ENCODE results near the gene EEF1AKMT1. TPM values are rescaled to one million over a fixed set of nuclear protein-coding genes. Genes with fewer than 3 reads are reported as not detected.

EEF1AKMT1 gene
- total and polyA plus RNA-seq, 10 of the 15 experiments (the other 5 are each of a cell fraction or from before 2014, with no cell fraction given) = 7.9 to 44.5 (median 11.0) TPM

DNA sequence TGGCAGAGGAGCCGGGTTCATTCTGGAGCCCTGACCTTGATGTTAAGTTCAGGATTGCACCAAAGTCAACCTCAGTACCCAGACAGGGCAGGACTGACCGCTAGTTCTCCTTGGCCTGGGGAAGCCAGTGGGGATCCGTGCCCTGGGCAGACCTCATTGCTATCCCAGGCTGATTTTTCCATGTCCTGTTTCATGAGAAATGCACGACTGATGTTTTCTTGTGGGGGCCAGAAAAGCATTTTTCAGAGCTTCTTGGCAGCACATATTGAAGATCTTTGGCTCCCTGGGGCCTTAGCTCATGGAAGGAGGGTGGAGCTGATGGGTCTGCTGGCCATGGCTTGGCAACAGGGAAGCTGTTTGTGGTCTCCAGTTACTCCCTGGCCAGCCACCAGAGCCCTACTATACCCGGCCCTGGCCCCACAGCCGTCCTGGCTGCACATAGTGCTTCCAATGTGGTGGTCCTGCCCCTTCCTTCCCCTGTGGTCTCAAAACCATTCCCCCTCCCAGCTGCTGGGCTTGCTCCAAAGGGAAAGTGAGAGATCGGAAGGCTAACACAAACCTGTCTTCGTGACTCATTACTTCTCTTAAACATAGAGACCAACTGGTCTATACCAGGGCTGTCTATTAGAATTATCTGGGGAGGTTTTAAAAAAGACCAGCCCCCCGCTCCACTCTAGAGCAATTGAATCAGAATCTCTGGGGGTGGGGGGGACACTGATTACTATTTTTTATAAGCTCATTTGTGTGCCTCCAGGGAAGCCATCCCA is 59.0 kb downstream of the EEF1AKMT1 start:
- intact Hi-C loops (cut with micrococcal nuclease; ENCODE audit: unreplicated experiment) (no loop called here), in situ Hi-C loops (cut with MboI) (no loop called here)
- ChIA-PET RAD21 (ENCODE audit: unreplicated experiment) (no interaction called here), SMC1A (ENCODE audit: uncharacterized antibody, unreplicated experiment) (interaction anchor here (0.7 to 1.2 kb wide), 3 partner anchors 117 to 223 kb away, joined by 3 to 4 read pairs (median 4); no protein-coding TSS in a partner anchor), POLR2A (no interaction called here), CTCF (interaction anchor here (0.5 to 2.0 kb wide), 8 partner anchors 11 to 222 kb away, joined by 3 to 12 read pairs (median 4); no protein-coding TSS in a partner anchor)
- no peaks in the 10 kb centered on the region for H3K36me3 ChIP-seq (ENCODE audit: control insufficient read depth in 2 of 2, insufficient read depth in 2 of 2, low read length in 1 of 2)
- H3K27me3 ChIP-seq (replicated peaks in 1 of 2; ENCODE audit: control insufficient read depth in 2 of 2, insufficient read depth in 2 of 2, low read length in 1 of 2) = no peaks in the 10 kb centered on the region
- ATAC-seq (no peak), DNase-seq (ENCODE audit: low read depth, low spot score) (no peak), FAIRE-seq (no peak)
- H3K4me1 ChIP-seq (ENCODE audit: control insufficient read depth, insufficient read depth, low read length) = no peaks in the 10 kb centered on the region
- H3K4me3 ChIP-seq = no peak overlapping the region
- WGBS (ENCODE audit: insufficient coverage, insufficient replicate concordance, low lambda C conversion rate, missing lambda C conversion rate) = 41% methylated on average over 9 of the region's 9 CpGs
- H3K27ac ChIP-seq (ENCODE audit: control insufficient read depth, insufficient read depth) = no peak overlapping the region
- no peak overlapping the region for H3K9ac ChIP-seq (ENCODE audit: control insufficient read depth, insufficient read depth, low read length)
- no peaks in the 10 kb centered on the region for H3K79me2 ChIP-seq (ENCODE audit: control insufficient read depth, insufficient read depth, low read length)
- BruUV-seq (replicated peaks) = no TSS peak
- no peaks in the 10 kb centered on the region for H3K9me3 ChIP-seq (replicated peaks; ENCODE audit: control insufficient read depth, insufficient read depth, low read length)
- no peak overlapping the region for H3K4me2 ChIP-seq (ENCODE audit: control insufficient read depth, insufficient read depth)
- H2AFZ ChIP-seq (ENCODE audit: control insufficient read depth, low read depth, low read length) = no peak overlapping the region
- H4K20me1 ChIP-seq (ENCODE audit: control insufficient read depth, insufficient read depth) = no peaks in the 10 kb centered on the region
- TF ChIP-seq FOXM1 (IDR thresholded peaks at IDR 0.05; ENCODE audit: low read depth, low read length) (no peak), KDM1A (IDR thresholded peaks at IDR 0.05; ENCODE audit: borderline replicate concordance) (no peak), POLR2AphosphoS2 (IDR thresholded peaks at IDR 0.05; ENCODE audit: low read depth, low read length) (no peak), EGR1 (IDR thresholded peaks at IDR 0.05; ENCODE audit: borderline replicate concordance in 1 of 2, low read depth in 2 of 2, low read length in 2 of 2) (no peak), HDAC2 (IDR thresholded peaks at IDR 0.05) (no peak), SIN3A (IDR thresholded peaks at IDR 0.05; ENCODE audit: low read depth, low read length) (no peak), ASH2L (IDR thresholded peaks at IDR 0.05; ENCODE audit: borderline replicate concordance, low read depth) (no peak)
- TF ChIP-seq, protein P1, sequence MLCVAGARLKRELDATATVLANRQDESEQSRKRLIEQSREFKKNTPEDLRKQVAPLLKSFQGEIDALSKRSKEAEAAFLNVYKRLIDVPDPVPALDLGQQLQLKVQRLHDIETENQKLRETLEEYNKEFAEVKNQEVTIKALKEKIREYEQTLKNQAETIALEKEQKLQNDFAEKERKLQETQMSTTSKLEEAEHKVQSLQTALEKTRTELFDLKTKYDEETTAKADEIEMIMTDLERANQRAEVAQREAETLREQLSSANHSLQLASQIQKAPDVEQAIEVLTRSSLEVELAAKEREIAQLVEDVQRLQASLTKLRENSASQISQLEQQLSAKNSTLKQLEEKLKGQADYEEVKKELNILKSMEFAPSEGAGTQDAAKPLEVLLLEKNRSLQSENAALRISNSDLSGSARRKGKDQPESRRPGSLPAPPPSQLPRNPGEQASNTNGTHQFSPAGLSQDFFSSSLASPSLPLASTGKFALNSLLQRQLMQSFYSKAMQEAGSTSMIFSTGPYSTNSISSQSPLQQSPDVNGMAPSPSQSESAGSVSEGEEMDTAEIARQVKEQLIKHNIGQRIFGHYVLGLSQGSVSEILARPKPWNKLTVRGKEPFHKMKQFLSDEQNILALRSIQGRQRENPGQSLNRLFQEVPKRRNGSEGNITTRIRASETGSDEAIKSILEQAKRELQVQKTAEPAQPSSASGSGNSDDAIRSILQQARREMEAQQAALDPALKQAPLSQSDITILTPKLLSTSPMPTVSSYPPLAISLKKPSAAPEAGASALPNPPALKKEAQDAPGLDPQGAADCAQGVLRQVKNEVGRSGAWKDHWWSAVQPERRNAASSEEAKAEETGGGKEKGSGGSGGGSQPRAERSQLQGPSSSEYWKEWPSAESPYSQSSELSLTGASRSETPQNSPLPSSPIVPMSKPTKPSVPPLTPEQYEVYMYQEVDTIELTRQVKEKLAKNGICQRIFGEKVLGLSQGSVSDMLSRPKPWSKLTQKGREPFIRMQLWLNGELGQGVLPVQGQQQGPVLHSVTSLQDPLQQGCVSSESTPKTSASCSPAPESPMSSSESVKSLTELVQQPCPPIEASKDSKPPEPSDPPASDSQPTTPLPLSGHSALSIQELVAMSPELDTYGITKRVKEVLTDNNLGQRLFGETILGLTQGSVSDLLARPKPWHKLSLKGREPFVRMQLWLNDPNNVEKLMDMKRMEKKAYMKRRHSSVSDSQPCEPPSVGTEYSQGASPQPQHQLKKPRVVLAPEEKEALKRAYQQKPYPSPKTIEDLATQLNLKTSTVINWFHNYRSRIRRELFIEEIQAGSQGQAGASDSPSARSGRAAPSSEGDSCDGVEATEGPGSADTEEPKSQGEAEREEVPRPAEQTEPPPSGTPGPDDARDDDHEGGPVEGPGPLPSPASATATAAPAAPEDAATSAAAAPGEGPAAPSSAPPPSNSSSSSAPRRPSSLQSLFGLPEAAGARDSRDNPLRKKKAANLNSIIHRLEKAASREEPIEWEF (IDR thresholded peaks at IDR 0.05; ENCODE audit: insufficient replicate concordance, low read depth, low read length) = no peak

Measured in GM12878 (cell line).